Esophagus (tissue), 2 donors: Measurements from ENCODE around the gene CMTR1. TPM values are rescaled to one million over a fixed set of nuclear protein-coding genes. Genes with fewer than 3 reads are reported as not detected.

ENCODE experiments used
- H3K27ac ChIP-seq, 2 donors: one replicate each; pipeline ENCODE4 v1.5.1; 2013; ENCODE audit warnings: low read depth in 2 of 2, mild to moderate bottlenecking in 2 of 2, inconsistent platforms in 1 of 2, low read length in 1 of 2, moderate library complexity in 1 of 2
- H3K27me3 ChIP-seq, 2 donors: one replicate each; pipeline ENCODE4 v1.6.1; 2013; ENCODE audit warnings: low read length in 2 of 2, control low read depth in 1 of 2, mild to moderate bottlenecking in 1 of 2; ENCODE audit not compliant: insufficient read depth in 2 of 2, control insufficient read depth in 1 of 2
- H3K36me3 ChIP-seq, 2 donors: one replicate each; pipeline ENCODE4 v1.6.1; 2013; ENCODE audit warnings: low read length in 1 of 2; ENCODE audit not compliant: control insufficient read depth in 2 of 2, insufficient read depth in 2 of 2
- H3K4me1 ChIP-seq, 2 donors: one replicate each; pipeline ENCODE4 v1.6.1; 2013; ENCODE audit warnings: low read length in 1 of 2; ENCODE audit not compliant: control insufficient read depth in 2 of 2, insufficient read depth in 2 of 2
- H3K4me3 ChIP-seq, 2 donors: one replicate each; pipeline ENCODE4 v1.5.1; 2013; ENCODE audit warnings: low read length in 2 of 2, mild to moderate bottlenecking in 2 of 2, low read depth in 1 of 2, moderate library complexity in 1 of 2
- H3K9me3 ChIP-seq, 2 donors: one replicate each; pipeline ENCODE4 v1.6.1; 2013; ENCODE audit warnings: mild to moderate bottlenecking in 2 of 2, low read depth in 1 of 2, low read length in 1 of 2, moderate library complexity in 1 of 2; ENCODE audit not compliant: control insufficient read depth in 2 of 2, insufficient read depth in 1 of 2
- WGBS, 2 donors: extraction: QIAGEN DNeasy Blood & Tissue Kit; methylation state at CpG; one replicate each; pipeline ENCODE4 v1.1.7; 2013; 5-methylcytosine and 5-hydroxymethylcytosine counted together
- polyA plus RNA-seq, 2 donors: library from polyadenylated mRNA; stranded (reverse); fragments of 200-250 nt; gene quantifications; one replicate each; pipeline ENCODE4 v1.2.3, GENCODE V29; 2013
- donor health status: healthy with polysubstance abuse.
- donor health status: Bipolar disorder and iron deficiency.

The CMTR1 gene
- polyA plus RNA-seq, 2 donors, result 10.5 to 12.0 TPM

DNA sequence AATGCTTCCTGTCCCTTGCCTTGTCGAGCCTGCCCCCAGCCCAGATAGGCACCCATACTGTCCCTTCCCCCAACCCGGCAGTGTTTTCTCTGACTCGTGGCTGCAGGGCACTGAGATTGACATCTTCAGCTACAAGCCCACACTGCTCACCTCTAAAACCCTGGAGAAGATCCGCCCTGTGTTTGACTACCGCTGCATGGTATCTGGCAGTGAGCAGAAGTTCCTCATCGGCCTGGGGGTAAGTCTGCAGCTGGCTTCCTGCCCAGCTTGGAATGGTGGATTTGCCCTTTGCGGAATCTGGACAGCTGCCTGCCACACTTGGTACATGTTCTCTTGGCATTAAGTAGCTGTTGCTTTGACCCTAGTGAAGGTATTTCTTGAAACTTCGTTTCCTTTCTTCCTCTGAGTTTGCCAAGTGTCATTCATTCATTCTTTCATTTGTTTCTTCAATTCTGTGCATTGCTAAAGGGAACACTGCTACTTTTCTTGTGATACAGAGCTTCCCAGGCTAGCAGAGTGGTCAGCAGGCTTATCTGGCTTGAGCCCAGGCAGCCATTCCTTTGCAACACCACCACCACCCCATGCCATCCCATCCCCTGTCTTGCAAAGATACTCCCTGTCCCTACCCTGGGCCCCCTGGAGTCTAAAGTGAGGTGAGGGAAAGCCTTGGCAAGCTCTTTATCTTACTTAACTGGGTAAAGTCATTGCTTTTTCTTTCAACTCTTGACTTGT is 40.5 kb downstream of the CMTR1 start:
- 40 to 51% methylated on average over 8 of the region's 8 CpGs for WGBS, 2 donors
- no peak overlapping the region for H3K4me3 ChIP-seq
- no peaks in the 10 kb centered on the region for H3K27me3 ChIP-seq
- H3K36me3 ChIP-seq, result peaks cover 19 to 50% of the 10 kb centered on the region in 2 donors
- no peak overlapping the region for H3K27ac ChIP-seq
- H3K4me1 ChIP-seq, result peaks cover 3 to 4% of the 10 kb centered on the region in 2 donors
- no peaks in the 10 kb centered on the region for H3K9me3 ChIP-seq

DNA sequence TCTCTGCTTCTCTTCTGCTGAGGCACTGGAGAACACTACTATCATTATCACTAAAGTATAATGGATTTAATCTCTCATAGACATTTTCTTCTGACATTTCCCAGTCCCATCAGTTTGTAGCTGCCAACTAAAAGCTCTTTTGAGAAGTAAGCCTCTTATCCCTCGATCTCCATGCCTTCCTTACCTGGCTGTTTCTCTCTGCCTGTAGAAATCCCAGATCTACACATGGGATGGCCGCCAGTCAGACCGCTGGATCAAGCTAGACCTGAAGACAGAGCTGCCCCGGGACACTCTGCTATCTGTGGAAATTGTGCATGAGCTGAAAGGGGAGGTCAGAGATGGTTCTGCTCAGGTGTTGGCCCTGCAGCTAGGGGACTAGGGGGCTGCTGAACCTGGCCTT is 41.3 kb downstream of the CMTR1 start:
- Histone ChIP-seq H3K4me3 (no peak overlapping the region), H3K9me3 (no peaks in the 10 kb centered on the region), H3K36me3 (peaks cover 19 to 57% of the 10 kb centered on the region in 2 donors), H3K27me3 (no peaks in the 10 kb centered on the region), H3K4me1 (peaks cover 3 to 4% of the 10 kb centered on the region in 2 donors), H3K27ac (no peak overlapping the region)
- whole genome bisulfite sequencing, 2 donors, result 91 to 95% methylated on average over 4 of the region's 4 CpGs

DNA sequence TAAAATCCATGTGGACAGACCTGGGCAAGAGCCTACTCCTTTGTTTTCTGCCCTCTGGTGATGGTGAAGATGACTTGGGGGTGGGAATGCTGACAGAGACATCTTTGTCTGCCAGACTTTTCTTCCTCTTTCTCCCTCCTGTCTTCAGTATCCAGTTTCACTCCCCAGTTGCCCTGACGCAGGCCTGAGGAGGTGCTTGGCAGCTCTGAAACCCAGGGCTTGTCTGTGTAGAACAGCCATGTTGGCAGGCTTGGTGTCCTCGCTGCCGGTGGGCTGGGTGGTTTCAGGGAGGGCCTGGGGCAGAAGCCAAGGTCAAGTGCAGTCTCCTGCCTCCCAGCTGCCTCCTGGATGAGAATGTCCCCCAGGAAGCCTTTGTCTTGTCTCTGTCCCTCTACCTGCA is 44.2 kb downstream of the CMTR1 start:
- Histone ChIP-seq H3K36me3 (peaks cover 25 to 60% of the 10 kb centered on the region in 2 donors), H3K4me1 (peaks cover 3 to 4% of the 10 kb centered on the region in 2 donors), H3K27ac (no peak overlapping the region), H3K27me3 (no peaks in the 10 kb centered on the region), H3K9me3 (no peaks in the 10 kb centered on the region), H3K4me3 (no peak overlapping the region)
- WGBS, 2 donors, result 75 to 83% methylated on average over 3 of the region's 3 CpGs

DNA sequence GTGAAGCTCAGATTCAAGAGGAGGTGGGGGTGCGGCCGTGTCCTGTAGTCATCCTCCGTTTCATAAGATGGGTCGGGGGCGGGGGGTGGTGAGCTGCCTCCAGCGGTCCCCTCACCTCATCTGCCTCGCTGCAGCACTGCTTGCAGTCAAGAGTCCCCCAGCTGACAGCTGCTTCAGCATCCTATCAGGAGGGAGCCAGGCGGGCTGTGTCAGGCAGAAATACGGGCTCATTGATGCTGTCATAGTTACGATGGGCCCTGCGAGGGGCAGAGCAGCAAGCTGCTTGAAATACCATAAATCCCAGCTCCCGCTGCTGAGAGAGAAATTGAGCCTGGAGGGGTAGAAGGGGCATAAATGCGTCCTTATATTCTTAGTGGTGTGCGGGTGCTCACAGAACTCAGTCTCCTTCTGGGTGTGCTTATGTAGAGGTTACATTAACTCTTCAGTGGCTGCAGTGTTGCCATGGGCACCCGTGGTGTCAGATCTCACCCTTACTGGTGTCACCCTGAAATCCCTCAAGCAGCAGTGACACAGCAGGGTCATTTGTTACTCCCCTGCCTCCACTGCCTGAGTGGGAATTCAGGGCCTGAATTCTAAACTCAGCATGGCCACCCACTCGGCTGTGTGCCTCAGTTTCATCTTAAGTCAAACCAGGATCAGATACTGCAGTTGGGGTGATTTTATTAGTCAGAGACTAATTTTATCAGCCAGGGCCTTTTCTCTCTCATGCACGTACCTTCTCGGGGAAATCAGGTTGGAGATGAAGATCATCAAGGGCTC is 44.8 kb downstream of the CMTR1 start:
- Histone ChIP-seq H3K4me3 (no peak overlapping the region), H3K36me3 (peaks cover 28 to 65% of the 10 kb centered on the region in 2 donors), H3K27me3 (no peaks in the 10 kb centered on the region), H3K9me3 (no peaks in the 10 kb centered on the region), H3K4me1 (peaks cover 0 to 4% of the 10 kb centered on the region in 2 donors), H3K27ac (no peak overlapping the region)
- 89 to 90% methylated on average over 18 of the region's 18 CpGs for WGBS, 2 donors

- H3K9me3 ChIP-seq, result no peaks in the 10 kb centered on the region
- WGBS, 2 donors, result 92% methylated on average over 7 of the region's 7 CpGs
- H3K4me3 ChIP-seq, result no peak overlapping the region
- H3K27ac ChIP-seq, result no peak overlapping the region
- peaks cover 28 to 66% of the 10 kb centered on the region in 2 donors for H3K36me3 ChIP-seq
- no peaks in the 10 kb centered on the region for H3K4me1 ChIP-seq
- H3K27me3 ChIP-seq, result no peaks in the 10 kb centered on the region
These were observed 45.8 kb downstream of the CMTR1 start for GRCh38 chr6:37478827-37479226.

DNA sequence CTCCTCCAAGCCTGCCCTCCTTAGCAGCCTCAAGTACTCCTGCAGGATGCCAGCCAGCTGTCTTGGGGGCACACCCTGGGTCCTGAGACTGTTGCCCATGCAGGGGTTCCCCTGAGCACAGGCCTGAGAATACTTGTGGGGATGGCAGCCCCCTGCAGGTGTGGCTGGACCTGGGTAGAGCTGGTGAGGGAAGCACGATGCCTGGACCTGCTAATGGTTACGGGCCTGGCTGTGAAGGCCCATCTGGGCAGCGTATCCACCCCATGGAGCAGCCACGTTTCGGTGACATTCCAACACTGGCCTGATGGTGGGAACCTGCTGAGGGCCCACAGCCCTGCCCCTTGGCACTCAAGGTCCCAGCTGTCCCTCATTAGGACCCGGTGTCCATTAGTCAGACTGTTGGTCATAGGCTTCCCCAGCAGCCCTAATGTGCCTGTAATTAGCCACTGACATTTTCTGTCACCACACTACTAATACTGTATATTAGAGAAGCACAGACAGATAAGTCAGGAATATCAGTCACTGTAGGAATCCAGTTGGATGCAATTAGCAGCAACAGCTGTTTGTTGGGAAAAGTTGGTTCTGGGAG is 46.3 kb downstream of the CMTR1 start:
- Histone ChIP-seq H3K4me3 (no peak overlapping the region), H3K4me1 (no peaks in the 10 kb centered on the region), H3K27me3 (no peaks in the 10 kb centered on the region), H3K9me3 (no peaks in the 10 kb centered on the region), H3K27ac (no peak overlapping the region), H3K36me3 (peaks cover 25 to 67% of the 10 kb centered on the region in 2 donors)
- WGBS, 2 donors, result 91 to 95% methylated on average over 6 of the region's 6 CpGs

GRCh38 chr6:37480118-37480736 is 47.2 kb downstream of the CMTR1 start:
- H3K27me3 ChIP-seq, result no peaks in the 10 kb centered on the region
- H3K27ac ChIP-seq, result no peak overlapping the region
- no peaks in the 10 kb centered on the region for H3K4me1 ChIP-seq
- peaks cover 21 to 58% of the 10 kb centered on the region in 2 donors for H3K36me3 ChIP-seq
- 68 to 76% methylated on average over 1 of the region's 1 CpG for WGBS, 2 donors
- H3K9me3 ChIP-seq, result no peaks in the 10 kb centered on the region
- no peak overlapping the region for H3K4me3 ChIP-seq

GRCh38 chr6:37480951-37481534 is 48.0 kb downstream of the CMTR1 start:
- Histone ChIP-seq H3K27me3 (no peaks in the 10 kb centered on the region), H3K27ac (no peak overlapping the region), H3K4me1 (no peaks in the 10 kb centered on the region), H3K36me3 (peaks cover 14 to 51% of the 10 kb centered on the region in 2 donors), H3K4me3 (no peak overlapping the region), H3K9me3 (no peaks in the 10 kb centered on the region)
- WGBS, 2 donors, result 67 to 73% methylated on average over 7 of the region's 7 CpGs
